ENCODE results near the gene HIP1R. TPM values are rescaled to one million over a fixed set of nuclear protein-coding genes. Genes with fewer than 3 reads are reported as not detected.
A peak's percentile ranks its signal among the peaks of the same experiment; 100 is the strongest.

Gene HIP1R
- total and polyA plus RNA-seq, 2 of the 13 experiments (the other 11 are each of a cell fraction or from before 2014, with no cell fraction given): 18.4 to 25.5 TPM

GRCh38 chr12:122836027-122836921 is 1.0 kb downstream of the HIP1R start (continued):
- TF ChIP-seq CREM (IDR thresholded peaks at IDR 0.05): peak; percentile 18; the same call in 1 of the 2 replicates
- TF ChIP-seq CREM (CRISPR knock-in tag; IDR thresholded peaks at IDR 0.05): no peak
- TF ChIP-seq ZNF800 (CRISPR knock-in tag; IDR thresholded peaks at IDR 0.05): 0 out of 2 replicates have a peak, but pooled peaks have one; percentile 23
- no peak for TF ChIP-seq ZBTB7A (CRISPR knock-in tag; IDR thresholded peaks at IDR 0.05)
- TF ChIP-seq SAP130 (CRISPR knock-in tag; IDR thresholded peaks at IDR 0.05; ENCODE audit: low read depth): peak; percentile 45; the same call in 1 of the 2 replicates
- TF ChIP-seq HNRNPLL (IDR thresholded peaks at IDR 0.05; ENCODE audit: low read depth, low read length, poor library complexity, severe bottlenecking): no peak
- 0 out of 2 replicates have a peak, but pooled peaks have one; percentile 6 for TF ChIP-seq NR2C2 (CRISPR knock-in tag; IDR thresholded peaks at IDR 0.05; ENCODE audit: borderline replicate concordance)
- no peak for TF ChIP-seq CTCF (CRISPR knock-in tag; IDR thresholded peaks at IDR 0.05)
- TF ChIP-seq ZNF12 (CRISPR knock-in tag; IDR thresholded peaks at IDR 0.05): peak; percentile 30; the same call in 1 of the 2 replicates
- 0 out of 2 replicates have a peak, but pooled peaks have one; percentile 28 for TF ChIP-seq ZFP91 (CRISPR knock-in tag; IDR thresholded peaks at IDR 0.05; ENCODE audit: borderline replicate concordance)
- no peak for TF ChIP-seq TOPORS (CRISPR knock-in tag; IDR thresholded peaks at IDR 0.05)
- no peak for TF ChIP-seq ZNF496 (CRISPR knock-in tag; IDR thresholded peaks at IDR 0.05; ENCODE audit: insufficient replicate concordance)
- TF ChIP-seq ASH2L (IDR thresholded peaks at IDR 0.05; ENCODE audit: insufficient read length, low read depth, low read length): peak; percentile 48
- TF ChIP-seq HOXA5 (CRISPR knock-in tag; IDR thresholded peaks at IDR 0.05): no peak
- TF ChIP-seq GTF2F1 (IDR thresholded peaks at IDR 0.05; ENCODE audit: low read length): no peak
- TF ChIP-seq ZNF354B (CRISPR knock-in tag; IDR thresholded peaks at IDR 0.05): no peak
- no peak for TF ChIP-seq ZNF143 (CRISPR knock-in tag; IDR thresholded peaks at IDR 0.05)

Measured in HepG2 (cell line).